Stimulated activated CD4-positive, alpha-beta T cell treated with anti-CD3 and anti-CD28 coated beads, Interleukin-2, amount 100 ng/mL, for 24 hours (primary cell): Measurements from ENCODE around the gene PIK3C2B.
A peak's percentile ranks its signal among the peaks of the same experiment; 100 is the strongest.

Source experiments
- DNase-seq, 2 donors: peaks; one replicate each; pipeline ENCODE4 v3.0.0-alpha.2; 2020

The PIK3C2B gene

DNA sequence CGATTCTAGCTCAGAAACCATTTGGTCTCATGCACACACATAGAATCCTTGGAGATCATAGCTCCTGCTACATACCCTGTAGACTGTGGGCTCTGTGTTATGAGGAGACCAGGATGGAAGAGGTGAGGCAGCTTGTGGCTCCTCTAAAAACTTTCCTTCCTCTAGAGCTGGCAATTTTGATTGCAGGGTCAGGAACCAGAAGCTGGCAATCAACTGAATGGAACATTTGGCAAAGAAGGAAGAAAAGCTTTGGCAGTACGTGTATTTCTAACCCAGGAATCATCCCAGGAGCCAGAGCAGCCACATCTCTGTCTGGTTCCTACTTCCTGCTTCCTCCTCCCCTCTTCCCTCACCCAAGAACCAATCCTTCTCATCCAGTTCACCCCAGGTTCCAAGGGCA lies 15.7 kb downstream of the PIK3C2B start:
- no peak for DNase-seq

DNA sequence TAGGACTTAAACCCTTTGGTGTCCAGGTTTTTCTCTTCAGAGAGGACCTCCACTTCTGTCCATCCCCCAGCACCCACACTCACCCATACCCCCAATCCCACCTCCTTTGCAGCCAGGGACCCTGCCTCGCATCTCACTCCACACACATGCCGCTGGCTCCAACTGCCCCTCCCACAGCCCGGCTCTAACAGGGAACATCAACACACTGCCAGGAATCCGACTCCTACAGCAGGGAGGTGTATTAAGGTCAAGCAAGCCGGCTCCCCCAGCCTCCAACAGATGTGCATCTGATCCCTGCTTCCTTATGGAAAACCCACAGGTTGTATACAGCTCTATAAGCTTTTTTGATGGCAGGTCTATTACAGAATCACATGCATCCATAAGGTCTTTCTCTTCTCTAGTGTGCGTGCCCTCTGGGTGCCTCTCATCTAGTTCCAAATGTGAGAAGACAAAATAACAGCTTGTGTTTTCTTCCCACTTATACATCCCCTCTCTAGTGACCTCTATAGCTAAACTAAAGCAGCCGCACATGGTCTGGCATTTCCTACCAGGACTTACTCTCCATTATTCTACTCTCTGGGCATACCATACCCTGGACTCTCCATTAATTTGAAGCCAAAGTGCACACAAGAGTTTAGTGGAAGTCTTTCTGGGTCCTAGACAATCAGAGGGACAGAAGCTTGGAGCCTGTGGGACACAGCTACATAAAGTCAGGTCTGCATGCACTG lies 16.3 kb downstream of the PIK3C2B start:
- no peak for DNase-seq

DNA sequence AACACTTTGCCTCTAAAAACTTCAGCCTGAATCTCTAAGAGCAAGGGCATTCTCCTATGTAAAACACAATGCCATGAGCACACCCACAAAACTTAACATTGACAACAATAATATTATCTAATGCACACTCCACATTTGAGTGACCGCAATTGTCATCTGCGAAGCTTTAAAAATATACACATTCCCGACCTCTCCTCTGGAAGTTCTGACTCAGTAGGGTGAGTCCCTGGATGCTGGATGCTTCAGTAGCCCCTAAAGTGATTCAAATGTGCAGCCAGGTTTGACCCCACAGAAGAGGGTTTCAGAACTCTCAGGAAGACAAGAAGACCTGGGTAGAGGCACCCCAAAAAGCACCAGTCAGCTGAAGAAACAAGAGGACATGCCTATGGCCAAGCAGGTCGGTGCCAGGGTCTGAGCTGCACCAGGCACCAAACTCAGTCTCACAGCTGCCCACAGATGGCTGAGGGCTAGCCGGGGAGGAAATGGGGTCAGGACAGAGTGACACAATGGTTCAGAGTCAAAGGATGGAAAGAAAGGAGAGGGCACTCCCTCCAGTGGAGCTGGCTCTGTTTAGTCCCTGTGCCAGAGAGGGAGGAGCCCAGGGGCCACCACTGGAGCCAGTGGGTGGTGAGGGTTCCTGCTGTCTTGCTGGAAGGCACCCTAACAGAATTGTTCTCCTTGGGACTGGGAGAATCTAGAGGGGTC lies 17.4 kb downstream of the PIK3C2B start:
- DNase-seq = no peak

DNA sequence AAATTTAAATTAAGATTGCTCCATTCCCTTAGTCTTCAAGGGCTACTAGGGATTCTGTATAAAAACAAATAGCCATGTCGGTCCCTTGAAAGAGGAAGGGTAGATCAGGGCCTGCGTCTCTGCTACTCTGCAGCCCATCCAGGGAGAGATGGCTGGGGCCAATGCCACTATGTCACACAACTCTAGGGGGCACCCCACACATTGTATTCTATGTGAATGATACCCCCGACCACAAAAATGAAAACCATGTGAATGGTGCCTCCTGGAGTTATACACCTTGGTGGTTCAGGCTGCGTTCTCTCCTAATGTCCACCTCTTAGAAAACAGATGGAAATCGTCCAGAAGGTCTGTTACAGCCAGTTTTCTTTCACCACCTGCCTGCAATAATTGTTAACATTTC lies 18.0 kb downstream of the PIK3C2B start:
- no peak for DNase-seq

DNA sequence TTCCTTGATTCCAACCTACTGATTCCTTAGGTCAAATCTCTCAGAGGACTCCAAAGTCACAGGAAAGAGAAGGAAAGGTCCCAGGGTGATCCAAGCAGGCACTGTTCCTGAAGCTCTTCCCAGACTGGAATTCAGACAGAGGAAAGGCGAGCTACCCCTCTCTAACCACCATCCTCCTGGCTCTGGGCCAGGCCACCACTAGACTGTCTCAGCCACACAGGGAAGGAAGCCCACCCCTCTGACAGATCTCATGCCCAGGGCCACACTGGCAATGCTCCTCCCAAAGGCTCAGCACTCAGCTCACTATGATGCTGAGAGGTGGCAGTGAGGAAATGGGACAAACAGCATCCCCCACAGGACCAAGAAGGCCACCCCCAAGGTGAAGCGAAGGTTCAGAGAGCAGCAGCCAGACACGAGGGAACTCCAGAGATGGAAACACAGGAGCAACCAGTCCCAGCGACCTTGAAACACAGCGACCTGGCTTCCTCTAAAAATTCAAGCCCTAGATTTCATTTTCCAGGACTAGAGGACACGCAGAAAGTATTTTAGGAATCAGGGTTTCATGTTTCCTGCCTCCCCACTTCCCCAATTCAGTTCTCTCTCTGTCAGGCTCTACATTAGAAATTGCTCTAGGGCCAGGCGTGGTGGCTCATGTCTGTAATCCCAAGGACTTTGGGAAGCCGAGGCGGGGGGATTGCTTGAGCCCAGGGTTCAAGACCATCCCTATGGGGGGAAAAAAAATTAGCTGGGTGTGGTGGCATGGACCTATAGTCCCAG lies 18.8 kb downstream of the PIK3C2B start:
- DNase-seq = no peak

DNA sequence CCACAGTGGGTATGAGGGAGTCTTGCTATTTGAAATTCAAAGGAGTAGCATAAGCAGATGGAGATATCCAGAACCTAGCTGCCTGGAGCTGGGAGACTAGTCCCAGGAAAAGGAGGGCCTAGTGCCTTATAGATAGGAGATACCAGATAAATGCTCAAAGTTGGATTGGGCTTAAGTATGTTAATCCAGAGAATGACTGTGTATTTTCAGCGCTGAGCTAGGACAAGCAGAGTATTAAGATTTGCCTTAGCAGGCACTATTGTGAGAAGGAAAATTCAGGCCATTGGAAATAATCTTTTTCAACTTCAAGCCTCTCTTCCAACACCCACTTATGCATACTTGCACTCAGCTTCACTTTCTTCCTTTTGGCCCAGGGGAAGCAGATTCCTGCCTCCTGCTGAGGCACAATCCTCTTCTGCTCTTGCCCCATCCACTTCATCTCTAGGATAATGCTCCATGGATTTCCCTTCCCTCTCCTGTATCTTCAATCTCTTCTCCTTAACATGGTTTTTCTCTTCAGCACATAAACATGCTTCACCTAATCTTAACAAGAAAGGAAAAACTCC lies 21.1 kb downstream of the PIK3C2B start:
- no peak for DNase-seq

DNA sequence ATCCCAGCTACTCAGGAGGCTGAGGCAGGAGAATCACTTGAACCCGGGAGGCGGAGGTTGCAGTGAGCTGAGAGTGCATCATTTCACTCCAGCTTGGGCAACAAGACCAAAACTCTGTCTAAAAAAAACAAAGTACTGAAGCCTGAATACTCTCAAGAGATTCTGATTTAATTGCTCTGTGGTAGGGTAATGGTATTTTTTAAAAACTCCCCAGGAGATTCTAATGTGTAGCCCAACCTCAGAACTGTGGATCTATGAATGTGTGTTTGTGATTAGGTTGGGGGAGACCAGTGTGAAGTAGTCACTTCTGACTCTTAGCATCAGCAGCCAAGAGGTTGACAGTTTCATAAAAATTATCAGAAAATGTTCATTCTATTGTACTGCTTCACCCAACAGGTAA lies 21.9 kb downstream of the PIK3C2B start:
- DNase-seq = no peak

DNA sequence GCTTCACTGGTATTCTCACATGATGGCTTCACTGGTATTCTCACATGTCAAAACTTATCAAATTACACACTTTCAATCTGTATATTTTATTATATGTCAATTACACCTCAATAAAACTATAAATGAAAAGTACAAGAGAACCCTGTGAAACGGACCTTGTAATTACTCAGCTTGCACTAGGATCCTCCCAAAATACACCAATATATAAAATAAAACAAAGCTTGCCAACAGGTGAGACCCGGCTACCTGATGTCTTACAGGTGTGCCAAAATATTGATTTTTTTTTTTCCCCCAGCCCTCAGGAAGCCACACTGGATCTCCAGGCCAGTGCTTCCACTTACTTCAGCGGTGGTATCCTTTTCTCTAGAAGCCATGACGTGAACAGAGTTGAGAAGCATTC lies 22.9 kb downstream of the PIK3C2B start:
- DNase-seq = no peak

DNA sequence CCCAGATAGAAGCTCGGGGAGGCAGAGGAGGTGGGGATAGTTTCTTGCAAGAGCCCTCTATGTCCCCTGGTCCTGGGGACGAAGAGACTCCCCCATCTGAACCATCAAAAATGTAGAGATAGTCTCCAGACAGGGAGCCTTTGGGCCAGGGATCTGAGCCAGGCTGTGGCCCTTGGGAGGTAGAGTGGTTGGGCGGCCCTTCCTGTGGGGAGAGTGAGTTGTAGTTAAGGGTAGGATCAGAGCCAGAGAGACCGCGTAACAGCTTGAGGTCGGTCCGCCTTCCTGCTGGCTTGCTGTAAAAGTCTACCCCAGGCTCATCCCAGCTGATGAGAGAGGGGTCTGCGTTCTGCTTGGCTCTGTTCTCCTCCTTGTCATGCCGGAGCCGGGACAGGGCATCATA lies 25.3 kb downstream of the PIK3C2B start:
- no peak for DNase-seq

DNA sequence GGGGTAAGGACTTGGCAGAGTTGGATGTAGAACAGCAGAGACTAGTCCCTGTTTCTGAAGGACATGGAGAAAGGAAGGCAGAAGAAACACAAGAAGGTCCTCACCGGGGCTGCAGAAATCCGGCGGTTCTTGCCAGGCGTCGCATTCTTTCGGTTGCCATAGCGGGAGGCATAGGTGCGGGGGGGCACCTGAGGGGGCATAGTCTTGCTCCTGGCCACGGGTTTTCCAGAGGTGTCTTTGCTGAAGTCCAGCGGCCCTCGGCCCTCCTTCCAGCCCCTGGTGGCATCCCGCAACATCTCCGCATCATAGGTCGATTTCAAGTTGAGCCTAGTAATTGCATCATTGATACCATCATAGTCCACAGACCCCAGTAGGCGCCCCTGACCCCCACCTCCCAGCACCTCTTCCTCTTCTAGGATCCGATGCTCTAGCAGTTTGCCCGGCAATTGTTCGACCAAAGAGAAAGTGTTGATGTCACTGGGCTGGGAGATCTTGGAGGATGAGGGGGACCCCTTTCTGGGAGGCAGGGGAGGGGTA lies 25.8 kb downstream of the PIK3C2B start:
- no peak for DNase-seq

DNA sequence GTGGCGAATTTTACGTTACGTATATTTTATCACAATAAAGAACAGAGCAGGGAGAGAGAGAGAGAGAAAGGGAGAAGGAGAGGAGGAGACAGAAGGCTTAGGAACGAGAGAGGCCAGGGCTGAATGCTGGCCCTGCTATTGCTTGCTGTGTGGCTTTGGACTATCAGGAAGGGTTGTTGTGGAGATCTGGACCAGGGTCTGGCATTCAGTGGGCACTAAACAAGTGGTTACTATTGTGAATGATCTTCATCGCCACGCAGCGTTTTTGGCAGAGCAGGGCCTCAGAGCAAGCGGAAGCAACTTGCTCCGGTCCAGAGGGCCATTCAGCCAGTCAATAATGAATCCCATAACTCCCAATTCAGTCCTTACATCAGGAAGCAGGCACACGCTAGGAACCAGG lies 26.4 kb downstream of the PIK3C2B start:
- DNase-seq = no peak

DNA sequence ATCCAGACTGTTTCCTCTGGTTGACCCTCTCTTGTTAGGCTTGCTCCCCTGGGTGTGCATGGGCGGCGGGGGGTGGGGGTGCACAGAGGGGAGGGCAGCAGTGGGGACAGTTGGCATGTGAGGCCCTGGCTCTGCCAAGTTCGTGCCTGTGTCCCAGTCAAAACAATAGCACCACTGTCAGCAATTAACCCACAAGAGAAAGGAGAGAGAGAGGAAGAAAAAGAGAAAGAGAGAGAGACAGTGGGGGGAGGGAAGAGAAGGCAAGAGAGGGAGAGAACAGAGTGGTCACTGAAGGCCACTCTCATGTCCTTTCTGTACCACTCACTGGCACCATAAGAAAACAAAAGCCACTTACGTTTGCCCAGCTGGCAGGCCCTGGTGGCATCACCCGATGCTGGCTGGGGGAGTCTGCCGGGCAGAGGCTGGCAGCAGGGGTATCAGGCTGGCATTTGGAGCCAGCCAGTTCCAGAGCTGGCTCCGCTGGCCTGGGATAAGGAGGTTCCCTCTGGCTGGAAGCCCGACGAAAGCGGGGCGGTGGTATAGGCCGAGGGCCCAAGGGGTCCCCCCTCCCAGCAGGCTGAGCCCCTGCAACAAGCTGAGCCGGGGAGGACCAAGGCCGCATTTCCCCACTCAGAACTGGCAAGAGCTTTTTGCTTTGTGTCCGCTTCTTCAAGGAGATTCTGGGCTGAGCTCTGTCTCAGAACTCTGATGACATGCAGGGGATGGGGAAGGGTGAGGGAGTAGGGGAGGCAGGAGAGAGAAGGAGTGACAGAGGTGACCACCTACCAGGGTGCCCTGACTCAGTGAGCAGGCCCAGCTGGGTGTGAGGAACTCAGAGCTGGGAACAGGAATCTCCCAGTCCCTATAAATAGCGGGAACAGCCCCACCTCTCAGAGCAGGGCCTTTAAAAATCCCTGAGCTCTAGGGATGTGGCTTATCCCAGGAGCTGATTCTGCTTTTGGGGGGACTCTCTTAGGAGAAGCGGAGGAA lies 27.9 kb downstream of the PIK3C2B start:
- DNase-seq = no peak

DNA sequence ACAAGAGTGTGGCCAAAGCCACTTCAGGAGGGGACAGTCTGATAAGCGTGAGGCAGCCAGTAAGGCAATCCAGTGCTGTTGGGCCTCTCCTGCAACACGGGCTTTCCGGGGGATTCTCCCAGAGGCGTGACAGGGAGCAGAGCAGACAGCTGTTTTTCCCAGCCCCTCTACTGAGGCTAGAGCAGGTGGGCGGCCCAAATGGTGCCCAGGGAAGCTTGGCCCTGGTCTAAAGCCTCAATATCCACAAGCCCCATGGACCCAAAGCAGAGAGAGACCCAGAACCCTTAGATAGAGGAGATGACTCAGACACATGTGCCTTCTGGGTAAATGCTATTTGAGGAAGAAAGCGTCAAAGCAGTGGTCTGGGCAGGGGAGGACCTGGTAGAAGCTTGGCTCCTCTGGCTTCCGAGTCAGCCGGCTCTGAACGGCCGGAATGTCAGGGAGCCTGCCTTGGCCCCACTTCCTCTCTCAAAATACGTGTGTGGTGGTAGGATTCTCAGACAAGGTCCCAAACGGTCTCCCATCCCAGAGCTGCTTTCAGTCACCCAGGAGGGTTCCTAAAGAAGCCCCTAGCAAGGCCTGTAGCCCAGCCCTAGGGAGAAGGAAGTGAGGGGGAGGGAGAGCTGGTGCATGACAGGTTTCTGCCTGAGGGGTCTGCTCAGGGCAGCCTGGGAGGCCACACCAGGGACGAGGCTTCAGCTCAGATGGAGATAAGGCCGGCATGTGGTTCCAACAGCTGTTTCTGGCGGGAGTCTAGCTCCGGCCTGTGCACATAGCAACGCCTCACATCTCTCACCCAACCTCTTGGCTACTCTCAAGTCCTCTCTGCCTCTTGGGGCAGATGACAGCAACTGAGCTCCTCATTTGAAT lies 28.8 kb downstream of the PIK3C2B start:
- DNase-seq = no peak

DNA sequence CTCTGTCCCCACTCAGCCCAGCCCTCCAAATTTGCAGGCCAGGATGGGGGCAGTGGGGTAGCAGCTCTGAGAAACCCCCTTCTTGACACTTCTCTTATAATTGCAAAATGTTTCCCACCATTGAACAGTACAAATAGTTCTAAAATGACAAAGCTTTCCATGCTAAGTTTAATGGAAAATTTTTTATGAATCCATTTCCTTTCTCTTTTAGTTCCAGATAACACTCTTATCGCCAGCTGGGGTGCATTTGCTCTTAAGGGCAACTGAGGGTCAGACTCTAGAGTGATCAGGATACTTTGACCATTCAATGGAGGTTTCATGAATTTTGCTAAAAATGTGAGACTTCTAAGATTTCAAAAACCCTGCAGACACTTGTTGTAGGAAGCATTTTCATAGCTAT lies 29.9 kb downstream of the PIK3C2B start:
- no peak for DNase-seq

DNA sequence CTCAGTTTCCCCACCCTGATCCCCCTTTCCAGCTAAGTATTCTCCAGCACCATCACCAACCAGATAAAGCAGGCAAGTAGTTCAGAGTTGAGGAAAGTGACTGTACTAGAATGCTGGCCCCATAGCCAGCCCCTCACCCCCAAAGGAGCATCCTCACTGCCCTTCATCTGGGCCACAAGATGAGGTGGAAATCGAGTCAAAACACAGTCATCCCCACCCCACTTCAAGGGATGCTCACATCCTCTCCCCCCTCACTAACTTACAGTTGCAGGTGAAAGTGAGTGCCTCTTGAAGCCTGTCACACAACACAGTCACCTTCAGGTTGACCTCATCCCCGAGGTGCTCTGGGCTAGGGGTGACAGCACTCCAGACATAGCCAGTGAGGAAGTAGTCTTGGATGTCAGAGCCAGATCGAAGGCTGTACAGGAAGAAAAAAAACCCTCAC lies 30.4 kb downstream of the PIK3C2B start:
- DNase-seq = peak in 1 of 2 donors; percentile 12

DNA sequence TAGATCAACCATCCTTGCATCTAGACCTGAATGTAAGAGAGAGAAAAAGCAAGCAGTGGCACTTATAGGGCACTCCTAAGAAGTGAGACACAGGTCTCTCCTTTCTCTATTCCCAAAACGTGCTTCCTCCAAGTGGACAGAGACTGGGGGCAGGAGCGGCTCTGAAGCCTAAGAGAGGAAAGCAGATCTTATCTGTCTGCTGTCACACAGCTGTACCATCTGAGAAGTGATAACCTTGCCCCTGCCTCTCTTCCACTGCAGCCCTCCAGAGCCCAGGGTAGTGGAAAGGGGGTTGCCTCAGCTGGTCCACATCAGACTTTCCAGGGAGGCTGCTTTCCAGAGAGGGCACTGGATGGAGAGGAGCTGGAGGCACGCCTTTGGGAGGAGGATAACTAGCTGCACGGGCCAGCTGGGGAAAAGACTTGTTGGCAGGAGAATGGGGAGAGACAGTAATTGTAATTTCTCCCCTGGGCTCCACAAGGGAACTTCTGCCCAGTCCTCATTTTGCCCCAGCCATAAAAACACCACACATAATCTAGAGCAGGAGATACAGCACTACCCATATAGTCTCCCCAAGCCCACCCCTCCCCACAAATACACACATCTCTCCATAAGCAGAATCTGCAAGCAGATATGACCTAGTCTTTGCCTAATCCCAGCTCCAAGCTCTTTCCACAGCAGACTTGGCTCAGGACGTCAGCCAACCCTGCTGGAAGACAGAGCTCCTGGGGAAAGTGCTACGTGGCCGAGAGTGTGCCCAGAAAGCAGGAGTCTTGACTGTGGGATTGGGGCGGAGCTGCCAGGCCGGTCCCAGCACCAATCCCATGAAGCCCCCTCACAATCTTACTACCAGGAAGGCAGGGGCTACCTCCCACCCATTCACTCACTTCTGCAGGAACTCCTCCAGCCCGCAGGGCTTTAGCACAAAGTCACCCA lies 31.2 kb downstream of the PIK3C2B start:
- no peak for DNase-seq

DNA sequence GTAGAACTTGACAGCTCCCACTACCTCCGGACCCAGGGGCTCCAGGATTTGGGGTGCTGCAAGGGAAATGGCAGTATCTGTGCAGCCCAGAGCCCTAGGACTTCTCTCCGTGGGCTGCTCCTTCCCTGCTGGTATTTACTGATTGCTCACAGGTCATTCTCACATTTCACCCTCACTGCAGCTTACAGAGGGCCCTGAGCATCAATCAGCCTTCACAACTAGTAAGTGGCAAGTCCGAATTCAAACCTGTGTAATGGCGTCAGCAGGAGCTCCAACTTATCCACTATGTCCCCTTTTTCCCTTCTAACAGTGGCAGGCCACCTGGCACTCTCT lies 32.4 kb downstream of the PIK3C2B start:
- no peak for DNase-seq

DNA sequence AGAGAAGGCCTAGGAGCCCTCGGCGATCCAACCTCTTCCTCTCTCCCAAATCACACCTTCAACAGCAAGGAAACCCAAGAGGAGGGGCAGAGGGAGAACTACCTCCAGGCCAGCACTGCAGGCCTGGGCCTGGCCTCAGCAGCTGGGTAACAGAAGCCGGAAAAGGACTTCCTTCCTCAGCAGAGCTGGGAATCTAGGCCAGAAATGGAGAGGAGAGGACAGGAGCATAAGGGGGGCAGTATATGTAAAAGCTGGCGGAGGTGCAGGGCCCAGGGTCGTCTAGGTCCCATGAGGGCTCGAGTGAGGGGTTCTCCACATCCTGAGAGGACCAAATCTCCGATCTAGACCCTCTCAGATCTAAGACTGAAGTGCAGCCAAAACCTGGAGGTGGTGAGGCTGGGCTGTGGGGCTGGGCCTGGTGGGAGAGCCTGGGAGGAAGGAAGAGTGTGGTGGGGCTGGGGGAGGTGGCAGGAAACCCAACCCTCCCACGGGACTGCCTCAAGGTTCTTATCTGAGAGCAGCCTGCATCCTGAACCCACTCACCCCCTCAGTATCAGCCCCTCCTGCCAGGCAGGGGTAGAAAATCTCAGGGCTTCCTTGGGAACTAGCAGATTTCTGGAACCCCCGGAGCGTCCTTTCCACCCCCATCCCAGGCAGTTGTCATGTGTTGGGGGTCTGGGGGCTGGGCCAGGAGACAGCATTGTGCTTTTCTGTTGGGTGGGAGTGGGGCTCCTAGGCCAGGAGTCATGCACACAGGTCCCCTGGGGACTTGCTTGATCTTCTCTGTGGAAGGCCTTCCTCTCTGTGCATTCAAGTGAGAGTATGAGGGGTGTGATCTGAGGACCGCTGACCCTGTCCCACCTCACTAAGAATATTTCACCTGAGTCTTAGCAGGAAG lies 33.0 kb downstream of the PIK3C2B start:
- peak in 1 of 2 donors; percentile 29 for DNase-seq

DNA sequence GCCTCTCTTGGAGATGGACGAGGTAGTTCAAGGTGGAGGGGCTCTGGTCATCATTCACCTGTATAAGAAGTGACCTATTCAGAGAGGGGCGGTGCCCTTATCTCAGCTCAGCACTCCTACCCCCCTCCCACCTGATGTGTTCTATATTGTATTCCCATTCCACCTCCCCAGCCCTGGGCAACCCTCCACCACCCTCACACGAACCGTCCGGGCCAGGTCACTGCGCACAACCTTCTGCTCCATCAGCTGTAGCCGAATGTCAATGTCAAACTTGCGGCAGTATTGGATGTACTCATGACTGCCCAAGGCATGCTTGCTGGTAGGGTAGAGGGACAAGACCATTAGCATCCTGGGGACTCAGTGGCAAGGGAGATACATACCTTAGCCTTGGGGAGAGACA lies 34.3 kb downstream of the PIK3C2B start:
- no peak for DNase-seq
